Osteocyte (in vitro differentiated cells): ENCODE results near the gene MKI67. TPM values are rescaled to one million over a fixed set of nuclear protein-coding genes. Genes with fewer than 3 reads are reported as not detected.

Experiments used
- DNase-seq: peaks from one replicate; pipeline ENCODE4 v3.0.0; 2021; ENCODE audit warnings: mixed read lengths; ENCODE audit not compliant: unreplicated experiment; ENCODE audit errors: extremely low spot score
- H3K27ac Mint-ChIP-seq: one replicate; pipeline ENCODE4 v1.8.0; 2021; ENCODE audit warnings: mild to moderate bottlenecking, mixed read lengths; ENCODE audit not compliant: unreplicated experiment
- H3K27me3 Mint-ChIP-seq: one replicate; pipeline ENCODE4 v1.8.0; 2021; ENCODE audit warnings: mixed read lengths; ENCODE audit not compliant: unreplicated experiment
- H3K36me3 Mint-ChIP-seq: one replicate; pipeline ENCODE4 v1.8.0; 2021; ENCODE audit warnings: mixed read lengths; ENCODE audit not compliant: unreplicated experiment
- H3K4me1 Mint-ChIP-seq: one replicate; pipeline ENCODE4 v1.8.0; 2021; ENCODE audit warnings: mixed read lengths; ENCODE audit not compliant: unreplicated experiment
- H3K4me3 Mint-ChIP-seq: one replicate; pipeline ENCODE4 v1.8.0; 2021; ENCODE audit warnings: mild to moderate bottlenecking, moderate library complexity, mixed read lengths; ENCODE audit not compliant: unreplicated experiment
- H3K9me3 Mint-ChIP-seq: one replicate; pipeline ENCODE4 v1.8.0; 2021; ENCODE audit warnings: mixed read lengths; ENCODE audit not compliant: unreplicated experiment
- total RNA-seq: library from RNA; stranded (reverse); gene quantifications from 2 replicates; pipeline ENCODE4 v1.2.1, GENCODE V29; 2021
- TF ChIP-seq, protein P1 (sequence below): fragments of 200-600 bp; sonication (generic); IDR thresholded peaks from 2 replicates; pipeline ENCODE4 v1.5.0; 2021; ENCODE audit warnings: antibody characterized with exemption, mild to moderate bottlenecking, moderate library complexity

Gene MKI67
- total RNA-seq, 1 donor from 2014 or later: 19.3 TPM

GRCh38 chr10:128048819-128049210 lies 77.4 kb downstream of the MKI67 start:
- Mint-ChIP-seq H3K27ac (no peak overlapping the region), H3K27me3 (no peaks in the 10 kb centered on the region), H3K4me1 (no peaks in the 10 kb centered on the region), H3K36me3 (no peaks in the 10 kb centered on the region), H3K9me3 (no peaks in the 10 kb centered on the region), H3K4me3 (no peak overlapping the region)
- TF ChIP-seq, protein P1, sequence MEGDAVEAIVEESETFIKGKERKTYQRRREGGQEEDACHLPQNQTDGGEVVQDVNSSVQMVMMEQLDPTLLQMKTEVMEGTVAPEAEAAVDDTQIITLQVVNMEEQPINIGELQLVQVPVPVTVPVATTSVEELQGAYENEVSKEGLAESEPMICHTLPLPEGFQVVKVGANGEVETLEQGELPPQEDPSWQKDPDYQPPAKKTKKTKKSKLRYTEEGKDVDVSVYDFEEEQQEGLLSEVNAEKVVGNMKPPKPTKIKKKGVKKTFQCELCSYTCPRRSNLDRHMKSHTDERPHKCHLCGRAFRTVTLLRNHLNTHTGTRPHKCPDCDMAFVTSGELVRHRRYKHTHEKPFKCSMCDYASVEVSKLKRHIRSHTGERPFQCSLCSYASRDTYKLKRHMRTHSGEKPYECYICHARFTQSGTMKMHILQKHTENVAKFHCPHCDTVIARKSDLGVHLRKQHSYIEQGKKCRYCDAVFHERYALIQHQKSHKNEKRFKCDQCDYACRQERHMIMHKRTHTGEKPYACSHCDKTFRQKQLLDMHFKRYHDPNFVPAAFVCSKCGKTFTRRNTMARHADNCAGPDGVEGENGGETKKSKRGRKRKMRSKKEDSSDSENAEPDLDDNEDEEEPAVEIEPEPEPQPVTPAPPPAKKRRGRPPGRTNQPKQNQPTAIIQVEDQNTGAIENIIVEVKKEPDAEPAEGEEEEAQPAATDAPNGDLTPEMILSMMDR: no peak
- no peak for DNase-seq

DNA sequence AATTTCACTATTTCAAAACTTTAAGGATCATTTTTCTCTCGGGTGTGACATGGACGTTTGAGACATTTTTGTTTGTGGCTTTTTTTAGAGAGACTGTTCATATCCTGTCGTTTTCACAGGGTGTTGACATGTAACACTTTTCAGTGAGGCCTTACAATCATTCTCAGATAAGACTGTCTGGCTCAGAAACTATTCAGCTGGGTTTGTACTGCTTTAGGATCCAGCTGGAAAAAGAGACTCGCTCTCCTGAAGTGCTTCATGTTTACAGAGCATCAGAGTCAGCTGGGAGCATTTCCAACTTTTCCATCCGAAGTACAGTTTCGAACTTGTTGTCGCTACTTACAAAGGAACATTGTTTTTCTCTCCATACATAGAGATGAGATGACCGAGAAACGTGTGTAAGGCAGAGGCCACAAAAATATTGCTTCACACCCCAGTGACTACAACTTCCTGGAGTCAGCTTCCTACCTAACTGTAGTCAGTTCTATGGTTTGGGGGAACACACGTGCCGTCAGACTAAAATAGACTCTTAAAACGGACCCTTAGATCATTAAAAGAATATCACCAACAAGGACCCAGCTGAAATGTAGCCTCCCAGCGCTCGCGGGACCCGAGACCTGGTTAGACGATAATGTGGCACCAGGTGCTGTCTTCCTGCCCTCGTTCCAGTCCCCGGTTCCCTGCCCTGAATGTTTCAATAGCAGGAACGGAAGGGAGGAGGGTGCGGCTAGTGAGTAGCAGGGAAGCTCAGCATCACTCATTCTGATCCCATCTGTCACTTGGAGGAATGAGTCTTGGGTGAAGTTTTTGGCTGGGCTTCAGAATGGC lies 78.0 kb downstream of the MKI67 start:
- no peak overlapping the region for H3K27ac Mint-ChIP-seq
- H3K4me1 Mint-ChIP-seq: no peaks in the 10 kb centered on the region
- H3K9me3 Mint-ChIP-seq: no peaks in the 10 kb centered on the region
- no peaks in the 10 kb centered on the region for H3K36me3 Mint-ChIP-seq
- H3K4me3 Mint-ChIP-seq: no peak overlapping the region
- TF ChIP-seq, protein P1: no peak
- H3K27me3 Mint-ChIP-seq: no peaks in the 10 kb centered on the region
- no peak for DNase-seq

GRCh38 chr10:128047351-128047750 lies 78.9 kb downstream of the MKI67 start:
- Mint-ChIP-seq H3K27ac (no peak overlapping the region), H3K4me1 (no peaks in the 10 kb centered on the region), H3K4me3 (no peak overlapping the region), H3K9me3 (no peaks in the 10 kb centered on the region), H3K27me3 (no peaks in the 10 kb centered on the region), H3K36me3 (no peaks in the 10 kb centered on the region)
- TF ChIP-seq, protein P1: no peak
- DNase-seq: no peak

DNA sequence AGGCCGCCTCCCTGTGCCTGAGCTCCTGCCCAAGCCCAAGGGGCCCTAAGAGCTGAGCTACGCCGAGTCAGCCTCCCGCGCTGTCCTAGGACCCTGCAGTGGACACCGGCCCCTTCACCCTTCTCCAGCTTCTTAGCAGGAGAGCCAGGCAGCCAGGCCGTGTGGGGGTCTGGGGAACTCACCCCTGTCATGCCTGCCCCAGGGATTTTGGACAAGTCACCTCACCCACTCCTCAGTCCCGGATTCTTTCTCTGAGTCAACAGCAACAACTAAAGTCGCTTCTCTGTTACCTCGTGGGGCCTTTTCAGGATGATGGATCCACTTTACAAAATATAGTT lies 79.3 kb downstream of the MKI67 start:
- no peaks in the 10 kb centered on the region for H3K9me3 Mint-ChIP-seq
- H3K4me3 Mint-ChIP-seq: no peak overlapping the region
- TF ChIP-seq, protein P1: no peak
- no peaks in the 10 kb centered on the region for H3K36me3 Mint-ChIP-seq
- no peaks in the 10 kb centered on the region for H3K27me3 Mint-ChIP-seq
- H3K27ac Mint-ChIP-seq: no peak overlapping the region
- H3K4me1 Mint-ChIP-seq: no peaks in the 10 kb centered on the region
- no peak for DNase-seq

Other genes with a start within 250 kb of the MKI67 start
- gene CLRN3, start 233.5 kb downstream of the MKI67 start, total RNA-seq: not detected in 2 replicates
- gene PTPRE, start 219.3 kb downstream of the MKI67 start, total RNA-seq: 1.2 and 1.3 TPM in 2 replicates